ENCODE results near the gene IL6R.

GRCh38 chr1:154476791-154477190 is 71.6 kb downstream of the IL6R start:
- TF ChIP-seq POLR2AphosphoS5 (IDR thresholded peaks at IDR 0.05; ENCODE audit: low read depth, low read length) = no peak
- no peak for TF ChIP-seq REST (IDR thresholded peaks at IDR 0.05; ENCODE audit: insufficient read depth in 1 of 2, low read depth in 2 of 2, low read length in 2 of 2)
- no peak for TF ChIP-seq FOXP2 (optimal IDR thresholded peaks at IDR 0.05; ENCODE audit: borderline replicate concordance, extremely low read depth, extremely low read length, insufficient read depth)
- no peak for TF ChIP-seq SIN3A (IDR thresholded peaks at IDR 0.05; ENCODE audit: borderline replicate concordance, insufficient read depth, low read length)
- no peak for TF ChIP-seq TAF1 (IDR thresholded peaks at IDR 0.05; ENCODE audit: borderline replicate concordance, insufficient read depth, low read length)
